Peyer's patch (tissue), 4 donors: Measurements from ENCODE around the gene PPP1R1B. TPM values are rescaled to one million over a fixed set of nuclear protein-coding genes. Genes with fewer than 3 reads are reported as not detected.

Source experiments
- DNase-seq, 3 donors: peaks; one replicate each; pipeline ENCODE4 v3.0.0-alpha.2; 2017 to 2019
- H3K27ac ChIP-seq, 4 donors: fragments of 200-600 bp; sonication (generic); one replicate each; pipeline ENCODE4 v1.5.1; 2016 to 2019
- H3K27me3 ChIP-seq, 2 donors: fragments of 200-600 bp; sonication (generic); one replicate each; pipeline ENCODE4 v1.5.1; 2019
- H3K36me3 ChIP-seq, 3 donors: fragments of 200-600 bp; sonication (generic); one replicate each; pipeline ENCODE4 v1.5.1; 2016 to 2019
- H3K4me1 ChIP-seq, 4 donors: fragments of 200-600 bp; sonication (generic); one replicate each; pipeline ENCODE4 v1.5.1; 2016 to 2019
- H3K4me3 ChIP-seq, 4 donors: fragments of 200-600 bp; sonication (generic); 1 replicate in 3 of 4; 2 replicates in 1 of 4; pipeline ENCODE4 v1.5.1; 2016 to 2019; ENCODE audit warnings: mild to moderate bottlenecking in 1 of 4
- H3K9me3 ChIP-seq, 4 donors: fragments of 200-600 bp; sonication (generic); one replicate each; pipeline ENCODE4 v1.5.1; 2016 to 2019; ENCODE audit warnings: mild to moderate bottlenecking in 1 of 4
- CTCF ChIP-seq, 6 experiments: fragments of 450-650 bp in 4 of 6; fragments of 200-600 bp in 2 of 6; sonication (generic) in 1 of 6; IDR thresholded peaks; one replicate each; pipeline ENCODE4 v1.5.1; 2017 to 2019; ENCODE audit warnings: antibody characterized with exemption in 6 of 6, mild to moderate bottlenecking in 3 of 6, moderate library complexity in 1 of 6
- POLR2A ChIP-seq, 2 donors: fragments of 450-650 bp; IDR thresholded peaks; one replicate each; pipeline ENCODE4 v1.5.1; 2017; ENCODE audit warnings: antibody characterized with exemption in 2 of 2, mild to moderate bottlenecking in 2 of 2, moderate library complexity in 2 of 2
- total RNA-seq, 4 donors: library from RNA; depleted of rRNA; stranded (reverse); fragments of >200 nt; gene quantifications; one replicate each; pipeline ENCODE4 v1.1.0, GENCODE V29; 2016

PPP1R1B gene
- total RNA-seq, 4 donors from 2014 or later: 71.8 to 161 (median 125) TPM

GRCh38 chr17:39639566-39640458, 13.1 kb downstream of the PPP1R1B start:
- TF ChIP-seq CTCF (IDR thresholded peaks at IDR 0.05): no peak
- TF ChIP-seq POLR2A (IDR thresholded peaks at IDR 0.05): no peak
- Histone ChIP-seq H3K9me3 (no peaks in the 10 kb centered on the region), H3K27me3 (no peaks in the 10 kb centered on the region), H3K4me1 (peaks cover 0 to 65% (median 16%) of the 10 kb centered on the region in 4 donors), H3K36me3 (no peaks in the 10 kb centered on the region), H3K4me3 (no peak overlapping the region), H3K27ac (no peak overlapping the region)
- no peak for DNase-seq

GRCh38 chr17:39640591-39641031, 13.9 kb downstream of the PPP1R1B start:
- H3K4me1 ChIP-seq: peaks cover 0 to 62% (median 16%) of the 10 kb centered on the region in 4 donors

GRCh38 chr17:39641097-39641496, 14.3 kb downstream of the PPP1R1B start:
- H3K9me3 ChIP-seq: no peaks in the 10 kb centered on the region
- no peak for DNase-seq
- H3K27me3 ChIP-seq: no peaks in the 10 kb centered on the region
- H3K4me1 ChIP-seq: peaks cover 0 to 62% (median 16%) of the 10 kb centered on the region in 4 donors
- TF ChIP-seq CTCF (IDR thresholded peaks at IDR 0.05) (no peak), POLR2A (IDR thresholded peaks at IDR 0.05) (no peak)
- H3K27ac ChIP-seq: no peak overlapping the region
- no peaks in the 10 kb centered on the region for H3K36me3 ChIP-seq
- no peak overlapping the region for H3K4me3 ChIP-seq

More at GRCh38 chr17:39640591-39641031, 13.9 kb downstream of the PPP1R1B start:
- Histone ChIP-seq H3K4me3 (no peak overlapping the region), H3K27me3 (no peaks in the 10 kb centered on the region), H3K36me3 (no peaks in the 10 kb centered on the region), H3K9me3 (no peaks in the 10 kb centered on the region), H3K27ac (no peak overlapping the region)
- no peak for TF ChIP-seq CTCF (IDR thresholded peaks at IDR 0.05)
- TF ChIP-seq POLR2A (IDR thresholded peaks at IDR 0.05): no peak
- no peak for DNase-seq

- Histone ChIP-seq H3K4me3 (no peak overlapping the region), H3K36me3 (no peaks in the 10 kb centered on the region), H3K9me3 (no peaks in the 10 kb centered on the region), H3K4me1 (peaks cover 0 to 55% (median 10%) of the 10 kb centered on the region in 4 donors), H3K27me3 (no peaks in the 10 kb centered on the region), H3K27ac (no peak overlapping the region)
- TF ChIP-seq POLR2A (IDR thresholded peaks at IDR 0.05): no peak
- no peak for DNase-seq
Measured at GRCh38 chr17:39641883-39642282, 15.1 kb downstream of the PPP1R1B start.

- Histone ChIP-seq H3K4me1 (peaks cover 0 to 55% (median 10%) of the 10 kb centered on the region in 4 donors), H3K27me3 (no peaks in the 10 kb centered on the region), H3K4me3 (no peak overlapping the region), H3K27ac (no peak overlapping the region), H3K36me3 (no peaks in the 10 kb centered on the region), H3K9me3 (no peaks in the 10 kb centered on the region)
- no peak for TF ChIP-seq CTCF (IDR thresholded peaks at IDR 0.05)
- TF ChIP-seq POLR2A (IDR thresholded peaks at IDR 0.05): no peak
- no peak for DNase-seq
Measured at GRCh38 chr17:39642291-39643074, 15.7 kb downstream of the PPP1R1B start.
